CD14-positive monocyte (primary cell): ENCODE results near the gene ZNF619. TPM values are rescaled to one million over a fixed set of nuclear protein-coding genes. Genes with fewer than 3 reads are reported as not detected.

Experiments
- DNase-seq, 3 donors: peaks; one replicate each; pipeline ENCODE4 v3.0.0-alpha.2; 2011 to 2022
- H2AFZ ChIP-seq: 2 replicates; pipeline ENCODE4 v1.6.0; 2012; ENCODE audit warnings: mild to moderate bottlenecking, low read depth, low read length, inconsistent platforms; ENCODE audit not compliant: insufficient read depth, poor library complexity, severe bottlenecking
- H3K27ac ChIP-seq, 2 donors: 1 replicate in 1 of 2; 2 replicates in 1 of 2; pipeline ENCODE4 v1.5.1; 2012 to 2013; ENCODE audit warnings: low read length in 2 of 2, control low read depth in 1 of 2, inconsistent platforms in 1 of 2, low read depth in 1 of 2, mild to moderate bottlenecking in 1 of 2
- H3K27me3 ChIP-seq, 2 donors: one replicate each; pipeline versions ENCODE4 v1.6.0 to v1.6.1; 2011 to 2013; ENCODE audit warnings: low read length in 2 of 2; ENCODE audit not compliant: control insufficient read depth in 2 of 2, insufficient read depth in 2 of 2
- H3K36me3 ChIP-seq, 2 donors: replicated peaks in 1 of 2; 1 replicate in 1 of 2; 2 replicates in 1 of 2; pipeline versions ENCODE4 v1.5.1 to v1.6.1; 2012 to 2013; ENCODE audit warnings: low read length in 2 of 2, control low read depth in 1 of 2, inconsistent platforms in 1 of 2, mild to moderate bottlenecking in 1 of 2; ENCODE audit not compliant: insufficient read depth in 2 of 2, control insufficient read depth in 1 of 2
- H3K4me1 ChIP-seq, 2 donors: 1 replicate in 1 of 2; 2 replicates in 1 of 2; pipeline versions ENCODE4 v1.5.1 to v1.6.1; 2012 to 2013; ENCODE audit warnings: low read length in 2 of 2, control low read depth in 1 of 2, inconsistent platforms in 1 of 2, mild to moderate bottlenecking in 1 of 2, moderate library complexity in 1 of 2; ENCODE audit not compliant: insufficient read depth in 2 of 2, control insufficient read depth in 1 of 2
- H3K4me2 ChIP-seq: replicated peaks from 2 replicates; pipeline ENCODE3; 2012; ENCODE audit warnings: low read length, moderate library complexity, mild to moderate bottlenecking; ENCODE audit not compliant: poor library complexity, severe bottlenecking; ENCODE audit errors: extremely low read depth
- H3K4me3 ChIP-seq, 3 experiments: fragments of 200-600 bp in 1 of 3; sonication (generic) in 1 of 3; replicated peaks in 1 of 3; 1 replicate in 2 of 3; 2 replicates in 1 of 3; pipeline ENCODE4 v1.5.1; 2011 to 2013; ENCODE audit warnings: low read length in 3 of 3, mild to moderate bottlenecking in 3 of 3, control low read depth in 2 of 3, low read depth in 2 of 3, inconsistent platforms in 1 of 3, moderate library complexity in 1 of 3
- H3K79me2 ChIP-seq: 2 replicates; pipeline ENCODE4 v1.6.0; 2012; ENCODE audit warnings: mild to moderate bottlenecking, control low read depth, inconsistent platforms, low read length, moderate library complexity; ENCODE audit not compliant: insufficient read depth
- H3K9ac ChIP-seq: 2 replicates; pipeline ENCODE4 v1.6.0; 2017; ENCODE audit warnings: low read length, mild to moderate bottlenecking; ENCODE audit not compliant: insufficient read depth, poor library complexity, severe bottlenecking
- H3K9me3 ChIP-seq, 2 donors: replicated peaks in 1 of 2; 1 replicate in 1 of 2; 2 replicates in 1 of 2; pipeline versions ENCODE4 v1.5.1 to v1.6.1; 2012 to 2013; ENCODE audit warnings: low read length in 2 of 2, control low read depth in 1 of 2; ENCODE audit not compliant: control insufficient read depth in 1 of 2, insufficient read depth in 1 of 2
- H4K20me1 ChIP-seq: 2 replicates; pipeline ENCODE4 v1.6.0; 2012; ENCODE audit warnings: mild to moderate bottlenecking, low read length, control low read depth, moderate library complexity; ENCODE audit not compliant: insufficient read depth
- H3K27ac Mint-ChIP-seq, 7 donors: one replicate each; pipeline ENCODE4 v1.8.0; 2020; ENCODE audit warnings: mild to moderate bottlenecking in 7 of 7, mixed read lengths in 7 of 7, moderate library complexity in 6 of 7, inconsistent platforms in 2 of 7
- H3K27me3 Mint-ChIP-seq, 3 donors: one replicate each; pipeline ENCODE4 v1.8.0; 2021 to 2022; ENCODE audit warnings: low read depth in 3 of 3, mild to moderate bottlenecking in 3 of 3, mixed read lengths in 3 of 3, moderate library complexity in 3 of 3, inconsistent platforms in 1 of 3
- H3K36me3 Mint-ChIP-seq, 2 donors: one replicate each; pipeline ENCODE4 v1.8.0; 2020; ENCODE audit warnings: mixed read lengths in 2 of 2, inconsistent platforms in 1 of 2, mild to moderate bottlenecking in 1 of 2
- H3K4me1 Mint-ChIP-seq: one replicate; pipeline ENCODE4 v1.8.0; 2020; ENCODE audit warnings: mild to moderate bottlenecking, mixed read lengths
- H3K4me3 Mint-ChIP-seq, 2 donors: one replicate each; pipeline ENCODE4 v1.8.0; 2020; ENCODE audit warnings: mild to moderate bottlenecking in 2 of 2, mixed read lengths in 2 of 2, moderate library complexity in 1 of 2
- H3K9me3 Mint-ChIP-seq, 7 donors: one replicate each; pipeline ENCODE4 v1.8.0; 2020 to 2022; ENCODE audit warnings: mixed read lengths in 7 of 7, mild to moderate bottlenecking in 6 of 7, moderate library complexity in 6 of 7, inconsistent platforms in 2 of 7
- CTCF ChIP-seq: fragments of 200-600 bp; IDR thresholded peaks from one replicate; pipeline ENCODE4 v1.8.0; 2022; ENCODE audit warnings: antibody characterized with exemption, mild to moderate bottlenecking
- WGBS: methylation state at CpG from one replicate; pipeline ENCODE4 v1.1.5; 2013; ENCODE audit warnings: missing lambda C conversion rate; ENCODE audit not compliant: insufficient coverage; 5-methylcytosine and 5-hydroxymethylcytosine counted together
- intact Hi-C, 2 donors: fragments of 100-400 bp; cut with micrococcal nuclease; formaldehyde crosslinking; loops; one replicate each; pipeline versions ENCODE4 v1.15.0 to v1.15.1; 2023
- polyA plus RNA-seq, 3 donors: library from polyadenylated mRNA; depleted of rRNA in 1 of 3; unstranded in 2 of 3; stranded (reverse) in 1 of 3; fragments of 300-500 nt in 2 of 3; fragments of >200 nt in 1 of 3; fragmentation: Illumina TruSeq in 2 of 3; gene quantifications; 1 replicate in 2 of 3; 2 replicates in 1 of 3; pipeline ENCODE4 v1.2.3, GENCODE V29; 2012 to 2021
- small RNA-seq: library from RNA; depleted of rRNA; stranded (forward); fragments of <200 nt; gene quantifications from one replicate; pipeline ENCODE3, GENCODE V24; 2012; ENCODE audit warnings: low read depth; ENCODE audit not compliant: insufficient read length

Gene ZNF619
- polyA plus RNA-seq, 3 donors, result 1.6 to 3.4 (median 1.8) TPM

- Histone ChIP-seq H3K9ac (no peak overlapping the region), H3K4me2 (no peak overlapping the region), H3K27me3 (no peaks in the 10 kb centered on the region), H3K79me2 (peaks cover 7% of the 10 kb centered on the region), H3K4me3 (peak overlapping the region in 1 of 3 experiments; percentile 8), H3K9me3 (peaks cover 22 to 43% of the 10 kb centered on the region in 2 donors), H4K20me1 (no peaks in the 10 kb centered on the region), H3K36me3 (peaks cover 53 to 86% of the 10 kb centered on the region in 2 donors), H3K4me1 (no peaks in the 10 kb centered on the region), H3K27ac (no peak overlapping the region), H2AFZ (no peak overlapping the region)
- no peak for DNase-seq
- TF ChIP-seq CTCF, result no peak
- peaks cover 2% of the 10 kb centered on the region for H3K4me1 Mint-ChIP-seq
- H3K36me3 Mint-ChIP-seq, result peaks cover 81 to 92% of the 10 kb centered on the region in 2 donors
- H3K9me3 Mint-ChIP-seq, result peaks cover 29 to 52% (median 43%) of the 10 kb centered on the region in 7 donors
- peaks cover 0 to 2% (median 0%) of the 10 kb centered on the region in 3 donors for H3K27me3 Mint-ChIP-seq
- WGBS, result 100% methylated on average over 3 of the region's 5 CpGs
- intact Hi-C loops, result no loop called here
- no peak overlapping the region for H3K27ac Mint-ChIP-seq
- no peak overlapping the region for H3K4me3 Mint-ChIP-seq
Measured at GRCh38 chr3:40532252-40532651, 55.3 kb downstream of the ZNF619 start.

- Mint-ChIP-seq H3K27ac (no peak overlapping the region), H3K36me3 (peaks cover 74 to 83% of the 10 kb centered on the region in 2 donors), H3K27me3 (peaks cover 0 to 2% (median 0%) of the 10 kb centered on the region in 3 donors), H3K9me3 (peaks cover 36 to 68% (median 54%) of the 10 kb centered on the region in 7 donors), H3K4me3 (no peak overlapping the region), H3K4me1 (peaks cover 2% of the 10 kb centered on the region)
- Histone ChIP-seq H4K20me1 (no peaks in the 10 kb centered on the region), H3K4me2 (no peak overlapping the region), H3K27ac (no peak overlapping the region), H3K4me3 (no peak overlapping the region), H3K9ac (no peak overlapping the region), H3K27me3 (no peaks in the 10 kb centered on the region), H3K36me3 (peaks cover 44 to 78% of the 10 kb centered on the region in 2 donors), H3K79me2 (no peaks in the 10 kb centered on the region), H3K9me3 (peaks cover 26 to 49% of the 10 kb centered on the region in 2 donors), H2AFZ (no peak overlapping the region), H3K4me1 (no peaks in the 10 kb centered on the region)
- intact Hi-C loops, result no loop called here
- no peak for DNase-seq
- TF ChIP-seq CTCF, result no peak
Measured at GRCh38 chr3:40534283-40534682, 57.4 kb downstream of the ZNF619 start.

Small RNA genes within 50 kb of the gene (small RNA-seq; reads per million reads assigned to genes)
- 1.9 reads per million for gene RNU5B-2P

Other genes starting within 250 kb of the ZNF619 start
- gene EIF1B, start 167.4 kb upstream of the ZNF619 start, polyA plus RNA-seq, result 10 to 100 TPM; 51.8 to 95.4 (median 70.8) TPM
- not detected for gene ENTPD3, start 89.9 kb upstream of the ZNF619 start, polyA plus RNA-seq
- 100 to 1,000 TPM; 316 to 377 (median 348) TPM for gene RPL14, start 19.8 kb upstream of the ZNF619 start, polyA plus RNA-seq
- gene ZNF620, start 28.9 kb downstream of the ZNF619 start, polyA plus RNA-seq, result under 1 TPM; 0.27 to 0.67 (median 0.37) TPM
- gene ZNF621, start 47.8 kb downstream of the ZNF619 start, polyA plus RNA-seq, result 10 to 100 TPM in 1 of 3 donors, 1 to 10 TPM in 2; 1.1 to 12.2 (median 2.0) TPM